SIG-M5 (cell line): Measurements from ENCODE around the gene OPRM1.
"Not testable (repeated sequence)": the region's sequence is repeated elsewhere in the genome, so short reads cannot be mapped to it uniquely, and the experiment has no call there.

Source experiments
- DNase-seq: peaks from one replicate; lab custom pipeline; 2025; lab: John Stamatoyannopoulos, UW

Gene OPRM1

DNA sequence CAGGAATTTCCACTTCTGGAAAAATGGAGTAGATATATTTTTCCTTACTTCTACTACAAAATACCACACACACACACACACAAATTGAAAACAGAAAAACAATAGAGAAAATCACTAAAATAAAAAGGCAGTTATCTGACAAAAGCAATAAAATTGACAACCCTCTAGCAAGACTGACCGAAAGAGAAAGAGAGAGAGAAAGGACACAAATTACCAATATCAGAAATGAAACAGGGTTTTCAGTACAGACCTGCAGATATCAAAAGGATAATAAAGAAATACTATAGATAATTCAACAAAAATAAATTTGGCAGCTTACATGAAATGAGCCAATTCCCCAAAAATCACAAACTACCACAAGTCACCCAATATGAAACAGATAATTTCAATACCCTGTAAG is 104.7 kb downstream of the OPRM1 start:
- no peak for DNase-seq

DNA sequence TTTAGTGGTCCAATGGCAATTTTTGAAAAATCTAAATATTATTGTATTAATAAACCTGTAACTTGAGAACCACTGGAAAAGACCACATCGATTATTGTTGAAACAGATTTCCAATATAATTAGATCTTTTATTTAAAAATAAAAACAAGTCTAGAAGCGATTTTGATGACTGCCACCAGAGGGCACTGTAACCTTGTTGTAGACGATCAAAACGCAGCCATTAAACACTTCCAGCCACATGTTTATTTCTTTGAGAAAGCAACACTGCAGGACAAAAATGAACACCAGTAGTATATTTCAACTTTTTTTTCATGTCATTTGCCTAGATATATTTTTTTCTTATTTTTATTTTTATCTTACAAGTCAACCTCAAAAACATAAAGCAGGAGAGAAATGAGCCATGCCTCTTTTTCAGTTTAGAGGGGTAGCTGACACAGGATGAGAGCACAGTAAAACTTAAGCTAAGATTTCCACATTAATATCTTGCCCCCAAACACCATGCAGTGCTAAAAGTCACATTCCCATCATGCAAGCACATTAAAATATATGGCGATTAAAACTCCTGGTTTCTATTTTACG is 115.4 kb downstream of the OPRM1 start:
- DNase-seq = no peak

DNA sequence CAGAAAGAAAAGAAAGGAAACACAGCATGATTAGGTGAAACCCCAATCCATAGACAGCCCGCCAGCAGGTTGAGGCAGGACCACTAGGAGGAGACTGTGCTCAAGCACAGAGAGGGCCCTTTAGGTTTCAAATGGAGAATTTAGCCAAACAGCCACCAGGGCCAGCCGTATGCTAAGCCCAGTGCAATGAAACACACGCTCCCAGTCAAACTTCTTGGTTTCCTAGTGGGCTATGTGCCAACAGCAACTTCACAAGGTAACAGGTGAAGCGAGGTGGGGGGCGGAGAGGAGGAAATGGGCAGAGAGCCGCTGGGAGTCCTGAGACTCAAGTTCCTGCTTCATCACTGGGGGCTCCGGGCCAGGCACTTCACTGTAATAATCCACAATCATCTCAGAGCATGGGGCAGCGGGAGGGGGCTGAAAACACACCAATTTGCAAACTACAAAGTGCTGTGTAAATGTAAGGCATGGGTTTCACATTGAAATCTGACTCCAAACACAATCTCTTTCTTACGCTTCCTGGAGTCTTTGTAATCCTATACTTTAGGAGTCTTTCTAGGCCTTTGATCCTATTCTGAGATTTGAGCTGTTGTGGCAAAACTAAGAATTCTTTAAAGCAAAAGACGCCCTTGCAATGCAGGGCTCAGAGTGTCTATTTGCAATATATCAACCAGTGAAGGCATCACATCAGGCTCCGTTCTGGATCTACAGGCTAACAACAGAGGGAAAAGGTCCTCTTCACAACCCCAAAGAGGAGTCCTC is 117.3 kb downstream of the OPRM1 start:
- no peak for DNase-seq

DNA sequence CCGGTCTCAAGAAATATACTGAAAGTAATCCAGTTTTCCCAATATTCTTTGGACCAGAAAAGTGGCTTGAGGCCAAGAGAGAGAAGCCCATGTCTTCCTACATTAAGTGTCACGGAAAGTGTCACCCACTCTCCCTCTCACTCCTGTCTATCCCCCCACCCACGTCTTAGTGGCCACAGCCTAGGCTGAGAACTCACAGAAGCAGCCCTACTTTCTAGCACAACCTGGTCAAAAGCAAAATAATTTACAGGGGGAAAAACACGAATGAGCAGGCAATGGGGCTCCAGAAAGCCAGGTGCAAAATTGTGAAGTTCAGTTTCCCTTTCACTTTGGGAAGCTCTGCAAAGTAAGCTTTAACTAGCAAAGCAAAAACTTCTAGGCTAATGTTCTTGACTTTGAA is 118.0 kb downstream of the OPRM1 start:
- no peak for DNase-seq

DNA sequence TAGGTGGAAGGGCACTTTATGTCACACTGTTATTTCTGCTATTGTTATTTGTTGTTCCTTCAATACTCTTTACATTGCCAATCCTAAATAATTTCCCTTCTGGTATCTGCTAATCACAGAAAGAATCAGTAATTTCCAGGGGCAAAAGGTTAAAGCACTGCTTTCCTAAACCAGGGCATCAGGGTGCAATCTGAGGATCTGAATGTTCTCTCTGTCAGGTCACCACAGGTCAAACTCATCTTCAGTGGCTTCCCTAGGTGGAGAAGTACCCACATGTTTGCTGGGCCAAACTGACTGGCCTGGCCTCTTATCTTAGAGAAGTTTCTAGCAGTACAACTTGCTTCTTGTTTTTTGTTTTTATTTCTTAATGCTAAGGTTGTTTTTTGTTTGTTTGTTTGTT is 118.7 kb downstream of the OPRM1 start:
- no peak for DNase-seq

DNA sequence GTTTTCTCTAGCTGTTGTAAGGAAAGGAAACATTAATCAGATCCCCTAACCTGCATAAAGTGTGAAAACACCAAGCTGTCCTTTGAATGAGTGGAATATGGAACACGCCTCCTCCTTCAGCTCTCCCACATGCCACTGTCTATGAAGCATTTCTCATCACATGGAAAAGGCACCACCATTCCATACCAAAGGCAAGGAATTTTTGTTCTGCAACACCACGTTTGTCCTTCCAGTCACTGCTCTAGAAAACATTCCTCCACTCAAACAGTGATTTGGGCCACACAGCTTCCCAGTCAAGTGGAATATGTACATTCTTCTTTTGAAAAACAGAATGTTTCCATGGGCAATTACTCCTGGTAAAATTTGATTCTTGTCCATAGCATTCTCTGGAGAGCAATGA is 120.1 kb downstream of the OPRM1 start:
- no peak for DNase-seq

DNA sequence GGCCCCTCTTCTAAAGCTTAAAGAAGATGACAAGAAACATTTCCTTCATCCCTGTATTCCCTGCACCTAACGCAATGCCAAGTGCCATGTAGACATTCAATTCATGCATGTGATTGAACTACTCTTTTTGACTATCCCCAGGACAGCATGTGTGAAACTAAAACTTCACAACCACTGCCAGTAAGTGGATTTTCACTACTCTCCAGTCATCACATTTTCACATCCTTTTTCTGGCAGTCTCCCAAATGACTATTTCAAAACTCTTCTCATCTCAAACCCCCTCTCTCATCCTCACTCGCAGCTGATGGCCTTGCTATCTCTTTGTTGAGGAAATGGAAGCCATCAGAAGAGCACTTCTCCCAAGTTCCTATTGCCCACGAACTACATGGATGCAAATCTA is 122.6 kb downstream of the OPRM1 start:
- DNase-seq = no peak

DNA sequence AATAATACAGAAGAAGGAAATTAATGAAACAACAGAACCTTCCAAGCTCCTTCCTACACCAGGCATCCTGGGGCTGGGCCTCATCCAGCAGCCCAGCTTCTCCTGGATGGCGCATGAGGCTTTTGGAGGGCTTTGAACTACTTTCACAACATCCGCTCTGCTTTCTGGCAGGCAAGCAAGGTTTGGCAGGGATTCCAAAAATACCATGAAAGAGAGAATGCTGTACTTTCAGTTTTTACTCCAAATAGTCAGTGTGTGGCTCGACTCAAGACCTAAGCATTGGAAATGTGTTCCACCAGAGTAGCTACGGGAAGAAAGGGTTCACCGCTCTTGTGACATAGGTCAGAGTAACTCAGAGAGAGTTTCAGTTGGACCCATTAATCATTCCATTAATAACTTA is 125.4 kb downstream of the OPRM1 start:
- no peak for DNase-seq

DNA sequence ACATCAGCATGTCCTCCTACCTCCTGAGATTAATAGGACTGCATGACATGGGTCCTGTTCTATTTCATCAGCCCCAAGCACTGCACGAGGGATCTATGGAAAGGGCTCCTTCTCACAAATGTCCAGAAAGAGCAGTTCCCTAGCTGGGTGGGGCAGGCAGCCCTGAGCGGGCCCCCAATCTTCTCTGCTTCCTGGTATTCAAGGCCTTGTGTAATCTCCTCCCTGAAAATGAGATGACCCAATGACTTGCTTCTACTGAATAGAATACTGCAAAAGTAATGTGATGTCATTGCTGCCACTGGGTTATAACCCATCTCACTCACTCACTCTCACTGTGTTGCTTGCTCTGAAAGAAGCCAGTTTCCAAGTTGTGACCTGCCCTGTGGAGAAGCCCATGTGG is 126.4 kb downstream of the OPRM1 start:
- DNase-seq = no peak

DNA sequence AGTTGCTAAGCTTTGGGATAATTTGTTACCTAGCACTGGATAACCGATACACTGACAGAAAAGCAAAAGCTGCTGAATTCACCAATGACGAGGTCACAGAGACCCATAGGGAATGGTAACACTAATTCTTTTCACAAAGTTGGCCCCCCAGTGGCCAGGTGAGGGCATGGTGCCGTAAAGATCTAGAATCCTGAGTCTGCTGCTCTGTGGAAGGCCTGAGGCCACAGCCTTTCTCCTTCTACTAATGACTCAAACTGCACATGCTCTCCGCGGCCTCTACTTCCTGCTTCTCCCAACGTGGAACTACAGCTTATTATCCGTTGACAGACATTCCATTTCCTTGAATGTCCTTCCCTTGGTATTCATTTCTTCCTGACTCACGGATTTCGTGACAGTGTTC is 127.1 kb downstream of the OPRM1 start:
- DNase-seq = no peak

DNA sequence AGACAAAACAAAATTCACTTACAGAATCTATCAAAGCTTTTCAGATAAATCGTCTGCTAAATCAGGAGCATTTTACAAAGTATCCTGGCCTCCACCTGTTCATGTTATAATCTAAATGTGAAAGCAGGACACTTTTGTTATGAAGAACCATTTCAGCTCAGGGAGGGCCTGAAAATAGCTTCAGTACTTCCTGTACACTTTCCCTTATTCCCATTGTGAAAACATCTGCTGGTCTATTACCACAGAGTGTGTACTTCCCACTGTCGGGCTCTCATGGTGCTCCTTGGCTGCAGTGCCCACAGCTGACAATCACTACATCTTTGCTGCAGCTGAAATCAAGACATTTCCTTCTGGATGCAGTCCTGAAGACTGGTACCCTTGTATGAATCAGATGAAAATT is 128.1 kb downstream of the OPRM1 start:
- DNase-seq = no peak

DNA sequence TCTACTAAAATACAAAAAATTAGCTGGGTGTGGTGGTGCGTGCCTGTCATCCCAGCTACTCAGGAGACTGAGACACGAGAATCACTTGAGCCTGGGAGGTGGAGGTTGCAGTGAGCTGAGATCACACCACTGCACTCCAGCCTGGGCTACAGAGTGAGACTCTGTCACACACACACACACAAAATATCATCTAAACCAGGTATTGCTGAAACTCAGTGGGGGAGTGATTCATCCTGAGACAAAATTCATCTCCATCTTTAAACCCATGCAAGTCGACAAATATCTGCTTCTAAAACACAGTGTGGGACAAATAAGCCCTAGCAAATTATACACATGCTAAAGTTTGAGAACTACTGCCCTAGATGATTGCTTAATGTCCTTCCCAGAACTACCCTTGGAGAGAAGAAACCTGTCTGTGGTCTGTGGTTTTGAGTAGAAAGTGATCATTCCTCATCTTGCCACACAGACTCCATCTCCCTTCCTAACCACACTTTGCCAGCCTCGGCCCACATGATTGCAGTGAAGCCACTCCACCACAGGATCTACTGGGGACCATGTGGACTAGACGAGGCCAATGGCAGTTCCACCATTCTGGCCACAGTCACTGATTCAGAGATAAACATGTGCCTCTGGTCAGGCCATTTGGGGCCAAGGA is 130.3 kb downstream of the OPRM1 start:
- peak; percentile 70 for DNase-seq

DNA sequence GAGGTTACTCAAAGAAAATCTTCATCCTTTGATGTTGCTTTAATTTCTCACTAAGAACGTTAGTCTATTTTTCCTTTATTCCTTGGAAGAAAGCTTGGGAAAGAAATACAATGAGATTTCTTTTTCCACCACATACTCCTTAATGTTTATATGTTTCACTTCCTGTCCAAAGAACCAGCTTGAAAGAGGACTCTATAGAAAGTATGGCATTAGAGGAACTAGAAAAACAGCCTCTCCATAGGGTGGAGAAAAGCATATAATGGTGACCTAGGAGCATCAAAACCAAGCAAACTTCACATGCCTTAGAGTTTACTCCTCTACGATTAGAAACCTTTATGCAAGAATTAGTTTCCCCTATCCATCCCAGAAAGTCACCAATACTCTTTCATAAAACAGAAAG is 131.1 kb downstream of the OPRM1 start:
- DNase-seq = no peak

DNA sequence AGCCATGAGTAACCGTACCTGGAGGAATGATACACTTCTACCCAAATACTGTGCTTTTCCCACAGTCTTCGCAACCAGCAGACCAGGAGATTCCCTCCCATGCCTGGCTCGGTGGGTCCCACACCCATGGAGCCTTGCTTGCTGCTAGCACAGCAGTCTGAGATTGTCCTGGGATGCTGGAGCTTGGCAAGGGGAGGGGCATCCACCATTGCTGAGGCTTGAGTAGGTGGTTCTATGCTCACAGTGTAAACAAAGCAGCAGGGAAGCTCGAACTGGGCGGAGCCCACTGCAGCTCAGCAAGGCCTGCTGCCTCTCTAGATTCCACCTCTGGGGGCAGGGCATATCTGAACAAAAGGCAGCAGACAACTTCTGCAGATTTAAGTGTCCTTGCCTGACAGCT is 133.4 kb downstream of the OPRM1 start:
- DNase-seq = not testable (repeated sequence)

DNA sequence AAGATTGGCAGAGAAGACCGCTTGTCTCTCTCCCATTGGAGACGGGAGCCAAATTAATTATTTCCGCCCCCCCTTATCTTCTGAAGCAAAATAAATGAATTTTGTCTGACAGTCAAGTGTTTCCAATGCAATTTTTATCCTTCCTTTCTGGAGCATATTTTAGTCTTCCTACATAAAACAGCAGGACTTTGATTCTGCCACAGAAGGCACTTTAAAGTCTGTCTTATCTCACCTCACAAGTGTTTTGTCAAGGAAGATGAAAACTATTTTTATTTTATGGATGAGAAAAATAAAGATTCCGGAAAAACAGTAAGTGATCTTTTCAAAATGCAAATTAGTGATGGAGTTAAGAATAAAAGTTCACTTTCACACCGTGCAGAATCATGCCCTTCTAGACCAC is 140.4 kb downstream of the OPRM1 start:
- DNase-seq = no peak

DNA sequence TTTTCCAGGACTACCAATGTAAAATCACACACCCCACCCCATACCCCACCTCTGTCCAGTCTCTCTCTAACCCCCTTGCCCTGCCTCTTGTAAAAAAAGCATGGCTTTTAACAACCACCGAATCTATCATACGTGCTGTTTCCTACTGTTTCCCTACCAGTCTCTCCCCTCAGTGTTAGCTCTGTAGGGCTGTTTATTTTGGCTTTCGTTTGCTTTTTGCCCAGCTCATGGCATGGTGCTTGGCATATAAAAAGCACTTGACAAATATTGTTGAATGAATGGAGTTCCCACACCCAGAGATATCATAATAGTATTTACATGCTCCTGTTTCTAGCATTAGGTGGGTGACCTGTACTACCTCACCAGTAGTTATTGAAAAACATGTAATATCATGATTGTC is 148.2 kb downstream of the OPRM1 start:
- no peak for DNase-seq

DNA sequence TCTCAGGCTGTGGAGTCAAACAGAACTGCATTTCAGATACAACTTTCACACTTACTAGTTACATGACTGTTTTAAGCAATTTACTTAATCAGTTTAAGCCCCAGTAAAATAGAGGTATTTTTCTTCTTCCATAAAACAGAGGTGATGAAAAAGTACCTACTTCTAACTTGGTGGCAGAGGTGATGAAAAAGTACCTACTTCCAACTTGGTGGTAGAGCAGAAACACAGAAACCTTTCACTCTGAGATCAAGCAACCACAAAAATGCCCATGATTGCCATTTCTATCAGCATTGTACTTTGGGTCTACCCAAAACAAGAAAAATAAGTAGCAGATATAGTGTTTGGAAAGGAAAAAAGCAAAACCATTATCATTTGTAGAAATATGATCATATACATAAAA is 148.7 kb downstream of the OPRM1 start:
- DNase-seq = no peak

DNA sequence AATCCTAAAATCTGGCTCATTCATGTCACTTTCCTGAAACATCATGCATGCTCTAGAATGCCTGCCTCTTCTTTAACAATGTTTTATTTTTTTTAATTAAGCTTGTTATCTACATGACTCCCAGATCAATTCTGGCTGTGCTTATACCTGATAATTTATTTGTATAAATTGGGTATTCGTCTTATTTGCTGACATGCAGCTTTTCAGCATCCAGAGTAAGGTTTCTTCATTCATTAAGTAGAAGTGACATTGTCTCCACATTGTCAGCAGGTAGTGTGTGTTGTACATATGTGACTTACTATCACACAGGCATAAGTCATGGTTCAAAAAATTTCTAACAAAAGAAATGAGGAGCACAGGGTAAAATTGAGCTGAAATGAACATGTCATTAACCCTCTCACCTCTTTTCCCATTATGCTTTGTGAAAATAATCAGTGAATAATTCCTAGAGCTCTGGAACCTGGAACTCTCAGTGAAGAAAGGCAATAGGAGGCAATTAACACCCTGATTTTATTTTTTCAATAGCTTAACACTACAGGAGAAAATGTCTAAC is 157.4 kb downstream of the OPRM1 start:
- no peak for DNase-seq

DNA sequence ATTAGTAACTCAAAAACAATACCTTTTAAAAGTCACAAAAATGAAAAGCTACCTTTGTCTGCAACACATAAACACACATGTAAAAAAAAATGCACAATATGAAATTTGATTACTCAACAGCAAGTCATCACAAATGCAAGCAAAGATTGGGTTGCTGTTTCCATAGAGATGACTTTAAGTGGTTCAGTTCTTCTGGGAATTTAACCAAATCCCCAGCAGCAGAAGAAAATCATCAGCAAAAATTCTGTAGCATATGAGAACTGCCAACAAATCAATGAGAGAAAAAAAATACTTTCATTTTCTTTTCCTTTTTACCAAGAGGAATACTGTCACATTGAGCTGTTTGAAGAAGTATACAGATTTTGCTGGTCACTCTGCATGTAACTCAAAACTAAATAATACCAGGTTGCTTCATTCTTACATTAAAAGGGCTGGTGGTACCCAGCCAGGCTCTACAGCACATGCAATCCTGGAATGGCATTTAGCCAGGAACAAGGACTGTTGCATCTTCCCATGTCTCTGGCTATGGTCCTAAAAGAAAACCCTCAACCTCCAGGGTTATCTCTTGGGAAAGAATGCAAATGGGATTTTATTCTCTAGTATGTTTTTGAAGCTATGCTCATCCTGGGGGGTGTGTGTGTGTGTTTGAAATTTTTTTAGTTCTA is 158.3 kb downstream of the OPRM1 start:
- no peak for DNase-seq

DNA sequence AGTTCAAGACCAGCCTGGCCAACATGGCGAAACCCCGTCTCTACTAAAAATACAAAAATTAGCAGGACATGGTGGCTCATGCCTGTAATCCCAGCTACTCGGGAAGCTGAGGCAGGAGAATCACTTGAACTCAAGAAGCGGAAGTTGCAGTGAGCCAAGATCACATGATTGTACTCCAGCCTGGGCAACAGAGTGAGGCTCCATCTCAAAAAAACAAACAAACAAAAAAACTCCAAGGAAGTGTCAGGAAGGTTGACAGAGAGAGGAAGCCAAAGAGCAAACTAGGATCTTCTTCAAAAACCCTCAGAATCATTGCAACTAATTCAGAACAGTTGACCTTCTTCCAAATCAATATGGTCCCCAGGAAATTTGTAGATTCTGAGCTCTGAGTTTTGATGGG is 162.6 kb downstream of the OPRM1 start:
- DNase-seq = not testable (repeated sequence)

DNA sequence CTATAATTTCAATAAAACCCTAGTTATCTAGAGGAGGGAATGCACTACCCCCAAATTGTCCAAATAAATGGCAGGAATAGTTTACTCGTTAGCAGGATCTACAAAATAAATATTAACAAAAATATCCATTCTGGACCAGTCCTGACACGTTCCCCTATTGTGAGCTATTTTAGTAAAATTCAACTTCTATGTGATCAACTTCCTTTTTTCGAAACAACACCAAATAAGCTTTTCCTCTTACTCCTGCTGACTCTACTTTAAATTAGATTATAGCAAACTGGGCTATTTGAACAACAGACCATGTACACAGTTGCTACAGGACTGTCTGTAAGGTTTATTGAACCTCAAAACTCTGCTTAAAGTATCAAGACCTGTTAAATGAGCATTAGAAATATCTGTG is 163.3 kb downstream of the OPRM1 start:
- no peak for DNase-seq

DNA sequence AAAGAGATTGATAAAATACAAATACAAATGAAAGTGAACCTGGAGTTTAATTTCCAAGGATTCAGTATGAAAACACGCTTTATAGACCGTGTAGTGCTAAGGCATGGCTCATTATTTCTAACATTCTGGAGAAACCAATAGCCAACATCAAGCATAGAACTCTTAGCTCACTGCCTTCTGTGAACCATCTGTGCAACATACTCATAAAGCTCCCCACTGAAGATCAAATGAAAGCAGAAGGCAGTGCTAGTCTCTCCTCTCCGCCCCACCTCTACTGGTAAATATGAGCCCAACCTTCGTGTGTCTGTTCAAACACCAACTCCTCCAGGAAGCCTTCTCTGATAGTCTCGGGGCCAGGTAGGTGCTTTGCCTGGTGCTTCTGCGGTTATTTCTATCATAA is 163.9 kb downstream of the OPRM1 start:
- DNase-seq = no peak

DNA sequence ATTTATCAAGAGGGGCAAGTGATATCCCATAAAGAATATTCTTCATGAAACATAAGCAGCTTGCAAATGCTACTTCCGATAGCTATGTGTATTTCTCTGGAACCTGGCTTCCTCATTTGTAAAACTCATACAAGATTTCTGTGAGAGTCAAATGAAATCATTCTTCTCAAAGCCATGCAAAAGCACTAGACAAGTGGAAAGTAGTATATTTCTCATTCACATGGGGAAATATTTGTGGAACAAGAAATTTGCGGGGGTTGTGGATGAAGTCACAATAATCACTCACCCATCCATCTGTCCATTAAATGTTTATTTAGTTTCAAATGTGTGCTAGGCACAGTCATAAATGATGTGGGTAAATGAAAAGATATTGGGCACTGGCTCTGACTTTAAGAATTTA is 167.1 kb downstream of the OPRM1 start:
- no peak for DNase-seq
